Gastroesophageal sphincter (tissue), 4 donors: ENCODE measurements around the gene ASB6. TPM values are rescaled to one million over a fixed set of nuclear protein-coding genes. Genes with fewer than 3 reads are reported as not detected.

Source experiments
- ATAC-seq: fragments of 150-250 bp; one replicate; pipeline ENCODE4 v1.9.1; 2016; ENCODE audit warnings: mild to moderate bottlenecking, moderate library complexity
- H3K27ac ChIP-seq, 4 donors: fragments of 200-600 bp; sonication (generic) in 3 of 4; 1 replicate in 3 of 4; 2 replicates in 1 of 4; pipeline ENCODE4 v1.5.1; 2016 to 2019
- H3K27me3 ChIP-seq: fragments of 200-600 bp; sonication (generic); one replicate; pipeline ENCODE4 v1.5.1; 2019
- H3K36me3 ChIP-seq, 2 donors: fragments of 200-600 bp; sonication (generic); one replicate each; pipeline ENCODE4 v1.5.1; 2019; ENCODE audit warnings: control low read depth in 1 of 2
- H3K4me1 ChIP-seq, 3 donors: fragments of 200-600 bp; sonication (generic); 1 replicate in 2 of 3; 2 replicates in 1 of 3; pipeline ENCODE4 v1.5.1; 2016 to 2019; ENCODE audit warnings: control low read depth in 2 of 3
- H3K4me3 ChIP-seq, 2 donors: fragments of 200-600 bp; sonication (generic); one replicate each; pipeline ENCODE4 v1.5.1; 2019; ENCODE audit warnings: mild to moderate bottlenecking in 1 of 2, moderate library complexity in 1 of 2
- H3K9me3 ChIP-seq, 3 donors: fragments of 200-600 bp; sonication (generic); one replicate each; pipeline ENCODE4 v1.5.1; 2017 to 2019; ENCODE audit warnings: control low read depth in 2 of 3
- EP300 ChIP-seq: sonication (generic); formaldehyde crosslinking; IDR thresholded peaks from one replicate; pipeline ENCODE4 v1.6.1; 2017; ENCODE audit warnings: antibody characterized with exemption, mild to moderate bottlenecking
- POLR2A ChIP-seq, 2 donors: fragments of 450-650 bp; IDR thresholded peaks; one replicate each; pipeline ENCODE4 v1.6.1; 2017; ENCODE audit warnings: antibody characterized with exemption in 2 of 2, mild to moderate bottlenecking in 2 of 2, moderate library complexity in 1 of 2
- POLR2AphosphoS5 ChIP-seq: sonication (generic); formaldehyde crosslinking; IDR thresholded peaks from one replicate; pipeline ENCODE4 v1.6.1; 2017; ENCODE audit warnings: antibody characterized with exemption
- WGBS, 2 donors: methylation state at CpG; one replicate each; pipeline ENCODE4 v1.1.5; 2018; ENCODE audit warnings: low coverage in 1 of 2; 5-methylcytosine and 5-hydroxymethylcytosine counted together
- total RNA-seq, 4 donors: library from RNA; depleted of rRNA; stranded (reverse); fragments of >200 nt; gene quantifications; one replicate each; pipeline ENCODE4 v1.1.0, GENCODE V29; 2016
- TF ChIP-seq, protein P1 (sequence below), 4 experiments: fragments of 200-600 bp in 2 of 4; fragments of 450-650 bp in 2 of 4; sonication (generic) in 1 of 4; IDR thresholded peaks; one replicate each; pipeline ENCODE4 v1.5.1; 2017 to 2019; ENCODE audit warnings: antibody characterized with exemption in 4 of 4, mild to moderate bottlenecking in 2 of 4, moderate library complexity in 2 of 4

ASB6 gene
- total RNA-seq, 4 donors from 2014 or later = 21.3 to 37.2 (median 28.2) TPM

DNA sequence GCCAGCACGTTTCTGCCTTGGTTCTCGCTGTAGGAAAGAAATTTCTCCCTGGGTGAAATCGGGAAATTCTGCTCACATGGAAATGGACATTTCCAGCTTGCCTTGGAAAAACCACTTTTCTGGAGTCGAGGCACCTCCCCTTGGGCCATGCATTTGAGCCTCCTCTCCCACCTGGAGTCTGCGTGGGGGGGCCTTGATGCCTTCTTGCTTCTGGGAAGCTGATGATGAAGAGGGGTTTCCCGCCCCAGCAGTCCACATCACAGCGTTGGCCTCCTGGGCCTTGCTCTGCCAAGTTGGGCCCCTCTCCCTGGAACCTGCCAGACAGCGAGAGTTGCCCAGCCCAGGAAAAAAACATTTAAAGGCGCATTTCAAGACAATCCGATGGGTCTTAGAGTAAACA, 1.8 kb upstream of the ASB6 start:
- no peak overlapping the region for H3K4me3 ChIP-seq
- H3K27me3 ChIP-seq = no peaks in the 10 kb centered on the region
- peaks cover 3 to 35% (median 20%) of the 10 kb centered on the region in 3 donors for H3K4me1 ChIP-seq
- no peaks in the 10 kb centered on the region for H3K9me3 ChIP-seq
- TF ChIP-seq POLR2AphosphoS5 (no peak), POLR2A (IDR thresholded peaks at IDR 0.05) (no peak), EP300 (no peak)
- TF ChIP-seq, protein P1, sequence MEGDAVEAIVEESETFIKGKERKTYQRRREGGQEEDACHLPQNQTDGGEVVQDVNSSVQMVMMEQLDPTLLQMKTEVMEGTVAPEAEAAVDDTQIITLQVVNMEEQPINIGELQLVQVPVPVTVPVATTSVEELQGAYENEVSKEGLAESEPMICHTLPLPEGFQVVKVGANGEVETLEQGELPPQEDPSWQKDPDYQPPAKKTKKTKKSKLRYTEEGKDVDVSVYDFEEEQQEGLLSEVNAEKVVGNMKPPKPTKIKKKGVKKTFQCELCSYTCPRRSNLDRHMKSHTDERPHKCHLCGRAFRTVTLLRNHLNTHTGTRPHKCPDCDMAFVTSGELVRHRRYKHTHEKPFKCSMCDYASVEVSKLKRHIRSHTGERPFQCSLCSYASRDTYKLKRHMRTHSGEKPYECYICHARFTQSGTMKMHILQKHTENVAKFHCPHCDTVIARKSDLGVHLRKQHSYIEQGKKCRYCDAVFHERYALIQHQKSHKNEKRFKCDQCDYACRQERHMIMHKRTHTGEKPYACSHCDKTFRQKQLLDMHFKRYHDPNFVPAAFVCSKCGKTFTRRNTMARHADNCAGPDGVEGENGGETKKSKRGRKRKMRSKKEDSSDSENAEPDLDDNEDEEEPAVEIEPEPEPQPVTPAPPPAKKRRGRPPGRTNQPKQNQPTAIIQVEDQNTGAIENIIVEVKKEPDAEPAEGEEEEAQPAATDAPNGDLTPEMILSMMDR (IDR thresholded peaks at IDR 0.05) = no peak
- H3K27ac ChIP-seq = no peak overlapping the region
- peaks cover 0 to 8% of the 10 kb centered on the region in 2 donors for H3K36me3 ChIP-seq
- 71 to 86% methylated on average over 3 to 8 of the region's 10 CpGs for WGBS, 2 donors
- ATAC-seq = no peak

DNA sequence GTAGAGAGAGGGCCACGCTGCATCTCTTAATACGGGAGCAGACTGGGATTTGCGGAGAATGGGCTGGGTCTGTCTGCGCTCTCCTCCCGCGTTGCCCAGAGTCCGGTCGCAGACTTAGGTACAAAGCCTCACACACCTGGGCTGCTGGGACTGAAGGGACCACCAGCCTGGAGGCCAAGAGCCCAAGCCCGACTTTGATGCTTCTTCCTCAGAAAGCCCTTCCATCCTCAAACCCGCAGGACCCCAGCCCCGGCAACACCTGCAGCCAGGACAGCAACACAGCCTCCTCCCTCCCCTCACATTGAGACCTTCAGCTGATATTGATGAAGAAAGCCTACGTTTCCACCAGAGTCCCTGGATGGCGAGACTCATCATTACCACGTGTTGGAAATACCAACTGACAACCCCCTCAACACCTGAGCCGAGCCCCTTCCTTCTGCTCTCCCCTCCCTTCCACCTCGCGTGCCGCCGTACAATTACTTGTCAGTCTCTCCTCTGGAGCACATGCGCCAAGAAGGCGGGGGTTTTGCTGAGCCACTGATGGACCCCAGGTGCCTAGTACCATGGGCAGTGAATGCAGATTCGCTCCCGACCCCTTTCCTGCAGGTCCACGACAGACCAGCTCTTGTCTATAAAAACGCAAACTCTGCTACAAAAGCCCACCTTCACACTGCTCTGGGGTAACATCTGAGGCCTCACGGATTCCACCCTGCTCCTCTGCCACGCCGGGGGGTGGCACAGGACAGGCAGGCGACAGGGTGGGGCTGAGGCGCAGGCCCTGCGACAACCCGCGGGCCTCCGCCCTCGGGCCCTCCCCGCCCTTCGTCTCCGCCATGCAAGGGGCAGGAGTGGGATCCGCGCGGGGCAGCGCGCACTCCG, 841 bp downstream of the ASB6 start:
- peaks cover 3 to 42% (median 20%) of the 10 kb centered on the region in 3 donors for H3K4me1 ChIP-seq
- peak overlapping the region; percentile 44 to 91 (median 90) for H3K27ac ChIP-seq
- no peaks in the 10 kb centered on the region for H3K9me3 ChIP-seq
- WGBS, 2 donors = 16 to 40% methylated on average over 1 to 10 of the region's 44 CpGs
- H3K4me3 ChIP-seq = peak overlapping the region; percentile 61 to 76
- ATAC-seq = no peak
- peaks cover 0 to 34% of the 10 kb centered on the region in 2 donors for H3K36me3 ChIP-seq
- H3K27me3 ChIP-seq = no peaks in the 10 kb centered on the region
- TF ChIP-seq, protein P1 (IDR thresholded peaks at IDR 0.05) = no peak
- no peak for TF ChIP-seq EP300
- TF ChIP-seq POLR2A (IDR thresholded peaks at IDR 0.05) = no peak
- TF ChIP-seq POLR2AphosphoS5 = no peak

DNA sequence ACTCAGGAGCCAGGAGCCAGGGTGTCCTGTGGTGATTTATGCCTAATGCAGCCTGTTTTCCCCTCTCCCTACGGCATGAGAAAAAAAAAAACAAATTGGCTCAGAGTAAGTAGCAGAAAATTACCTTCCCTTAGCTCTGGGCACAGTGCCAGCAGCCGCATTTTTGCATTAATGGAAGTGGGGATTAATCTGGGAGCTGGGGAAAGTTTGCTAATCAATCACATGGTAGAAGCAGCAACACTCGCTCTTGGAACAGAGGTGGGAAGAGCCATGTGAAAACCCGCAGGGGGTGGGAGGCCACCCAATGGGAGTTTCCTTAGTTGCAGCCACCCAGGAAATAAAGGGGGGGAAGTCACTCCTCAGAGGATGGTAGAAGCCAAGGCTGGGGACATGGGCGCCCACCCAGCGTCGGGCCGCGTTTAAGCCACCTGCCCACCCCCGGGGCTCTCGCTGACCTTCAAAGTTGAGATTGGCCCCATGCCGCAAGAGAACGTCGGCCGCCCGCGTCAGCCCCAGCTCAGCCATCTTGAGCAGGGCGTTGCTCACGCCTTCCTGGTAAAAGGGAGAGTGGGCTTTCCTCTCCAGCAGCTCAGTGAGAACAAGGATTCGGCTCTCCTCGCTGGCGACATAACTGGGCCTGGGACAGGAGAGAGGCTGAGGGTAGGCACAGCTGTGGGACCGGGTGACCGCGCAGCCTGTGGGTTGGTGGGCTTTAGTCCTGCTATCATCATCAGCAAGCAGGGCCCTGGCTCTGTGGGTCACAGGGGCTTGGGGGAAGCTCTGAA, 1.7 kb downstream of the ASB6 start:
- Histone ChIP-seq H3K4me1 (peaks cover 3 to 42% (median 20%) of the 10 kb centered on the region in 3 donors), H3K27ac (peak overlapping the region in 2 of 4 donors; percentile 90 to 91), H3K4me3 (peak overlapping the region in 1 of 2 donors; percentile 76), H3K36me3 (peaks cover 0 to 42% of the 10 kb centered on the region in 2 donors), H3K27me3 (no peaks in the 10 kb centered on the region), H3K9me3 (no peaks in the 10 kb centered on the region)
- 0 to 16% methylated on average over 1 to 4 of the region's 25 CpGs for WGBS, 2 donors
- no peak for ATAC-seq
- TF ChIP-seq, protein P1 (IDR thresholded peaks at IDR 0.05) = no peak
- TF ChIP-seq POLR2AphosphoS5 = peak; percentile 88

DNA sequence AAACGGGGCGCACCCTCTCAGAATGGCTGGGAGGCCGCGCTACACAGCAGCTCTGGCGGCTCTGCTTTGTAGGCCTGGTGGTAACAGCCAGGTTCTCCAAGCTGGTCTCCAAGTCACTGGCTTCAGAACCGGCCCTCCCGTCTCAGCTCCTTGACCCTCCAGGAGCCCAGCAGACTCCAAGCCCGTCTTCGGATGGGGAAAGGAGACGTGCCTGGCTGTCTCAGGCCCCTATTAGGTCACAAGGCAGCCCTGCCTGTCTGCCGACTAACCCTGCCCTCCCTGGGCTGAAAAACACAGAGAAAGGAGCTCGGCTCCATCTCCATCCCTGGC, 2.2 kb downstream of the ASB6 start:
- Histone ChIP-seq H3K4me1 (peaks cover 3 to 42% (median 20%) of the 10 kb centered on the region in 3 donors), H3K27ac (peak overlapping the region in 2 of 4 donors; percentile 90 to 91), H3K9me3 (no peaks in the 10 kb centered on the region), H3K36me3 (peaks cover 0 to 48% of the 10 kb centered on the region in 2 donors), H3K4me3 (no peak overlapping the region), H3K27me3 (no peaks in the 10 kb centered on the region)
- TF ChIP-seq, protein P1 (IDR thresholded peaks at IDR 0.05) = no peak
- WGBS, 2 donors = no CpG with 5 or more reads among the region's 12 CpGs
- no peak for ATAC-seq
